Liver (tissue), 3 donors: ENCODE data around the gene MEF2B.

Source experiments
- FOXA1 ChIP-seq: IDR thresholded peaks from 2 replicates; pipeline ENCODE4 v1.6.1; 2016; ENCODE audit warnings: antibody characterized with exemption
- HNF4A ChIP-seq, 2 donors: conservative IDR thresholded peaks; 2 replicates each; pipeline ENCODE4 v1.6.1; 2016; ENCODE audit warnings: antibody characterized with exemption in 2 of 2, mild to moderate bottlenecking in 2 of 2
- RAD21 ChIP-seq, 2 donors: IDR thresholded peaks; 2 replicates each; pipeline ENCODE4 v1.6.1; 2016; ENCODE audit warnings: antibody characterized with exemption in 2 of 2, mild to moderate bottlenecking in 2 of 2
- SP1 ChIP-seq: IDR thresholded peaks from 2 replicates; pipeline ENCODE4 v1.6.1; 2018; ENCODE audit warnings: antibody characterized with exemption, mild to moderate bottlenecking
- TAF1 ChIP-seq: conservative IDR thresholded peaks from 2 replicates; pipeline ENCODE4 v1.6.1; 2016; ENCODE audit warnings: antibody characterized with exemption, mild to moderate bottlenecking
- TF ChIP-seq, protein P1 (sequence below): fragments of 150-350 bp; IDR thresholded peaks from 2 replicates; pipeline ENCODE4 v1.5.1; 2017; ENCODE audit warnings: improper control_type of control experiment, low read depth, low read length; ENCODE audit not compliant: missing input control
- TF ChIP-seq, protein P2 (sequence below): IDR thresholded peaks from 2 replicates; pipeline ENCODE4 v1.6.1; 2016; ENCODE audit warnings: antibody characterized with exemption, mild to moderate bottlenecking
- donor health status: healthy.
- donor health status: healthy.

DNA sequence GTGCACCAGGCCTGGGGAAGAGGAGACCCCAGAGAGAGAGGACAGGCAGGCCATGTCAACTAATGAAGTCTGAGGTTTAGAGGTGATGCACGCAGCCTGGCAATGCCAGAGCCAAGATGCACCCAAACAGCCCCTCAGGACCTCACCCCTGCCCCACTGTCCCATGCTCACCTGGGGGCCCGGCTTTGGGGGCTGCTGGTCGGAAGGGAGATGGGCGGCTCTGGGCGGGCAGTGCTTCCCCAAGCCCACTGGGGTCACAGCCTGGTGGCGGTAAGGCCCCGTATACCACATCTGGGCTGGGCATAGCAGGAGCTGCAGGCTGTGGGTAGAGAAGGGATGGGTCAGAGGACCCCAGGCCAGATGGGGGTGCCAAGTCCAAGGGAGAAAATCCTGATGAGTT lies 23.2 kb downstream of the MEF2B start:
- no peak for TF ChIP-seq TAF1
- TF ChIP-seq, protein P1, sequence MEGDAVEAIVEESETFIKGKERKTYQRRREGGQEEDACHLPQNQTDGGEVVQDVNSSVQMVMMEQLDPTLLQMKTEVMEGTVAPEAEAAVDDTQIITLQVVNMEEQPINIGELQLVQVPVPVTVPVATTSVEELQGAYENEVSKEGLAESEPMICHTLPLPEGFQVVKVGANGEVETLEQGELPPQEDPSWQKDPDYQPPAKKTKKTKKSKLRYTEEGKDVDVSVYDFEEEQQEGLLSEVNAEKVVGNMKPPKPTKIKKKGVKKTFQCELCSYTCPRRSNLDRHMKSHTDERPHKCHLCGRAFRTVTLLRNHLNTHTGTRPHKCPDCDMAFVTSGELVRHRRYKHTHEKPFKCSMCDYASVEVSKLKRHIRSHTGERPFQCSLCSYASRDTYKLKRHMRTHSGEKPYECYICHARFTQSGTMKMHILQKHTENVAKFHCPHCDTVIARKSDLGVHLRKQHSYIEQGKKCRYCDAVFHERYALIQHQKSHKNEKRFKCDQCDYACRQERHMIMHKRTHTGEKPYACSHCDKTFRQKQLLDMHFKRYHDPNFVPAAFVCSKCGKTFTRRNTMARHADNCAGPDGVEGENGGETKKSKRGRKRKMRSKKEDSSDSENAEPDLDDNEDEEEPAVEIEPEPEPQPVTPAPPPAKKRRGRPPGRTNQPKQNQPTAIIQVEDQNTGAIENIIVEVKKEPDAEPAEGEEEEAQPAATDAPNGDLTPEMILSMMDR, result no peak
- no peak for TF ChIP-seq RAD21 (IDR thresholded peaks at IDR 0.05)
- no peak for TF ChIP-seq FOXA1
- TF ChIP-seq, protein P2, sequence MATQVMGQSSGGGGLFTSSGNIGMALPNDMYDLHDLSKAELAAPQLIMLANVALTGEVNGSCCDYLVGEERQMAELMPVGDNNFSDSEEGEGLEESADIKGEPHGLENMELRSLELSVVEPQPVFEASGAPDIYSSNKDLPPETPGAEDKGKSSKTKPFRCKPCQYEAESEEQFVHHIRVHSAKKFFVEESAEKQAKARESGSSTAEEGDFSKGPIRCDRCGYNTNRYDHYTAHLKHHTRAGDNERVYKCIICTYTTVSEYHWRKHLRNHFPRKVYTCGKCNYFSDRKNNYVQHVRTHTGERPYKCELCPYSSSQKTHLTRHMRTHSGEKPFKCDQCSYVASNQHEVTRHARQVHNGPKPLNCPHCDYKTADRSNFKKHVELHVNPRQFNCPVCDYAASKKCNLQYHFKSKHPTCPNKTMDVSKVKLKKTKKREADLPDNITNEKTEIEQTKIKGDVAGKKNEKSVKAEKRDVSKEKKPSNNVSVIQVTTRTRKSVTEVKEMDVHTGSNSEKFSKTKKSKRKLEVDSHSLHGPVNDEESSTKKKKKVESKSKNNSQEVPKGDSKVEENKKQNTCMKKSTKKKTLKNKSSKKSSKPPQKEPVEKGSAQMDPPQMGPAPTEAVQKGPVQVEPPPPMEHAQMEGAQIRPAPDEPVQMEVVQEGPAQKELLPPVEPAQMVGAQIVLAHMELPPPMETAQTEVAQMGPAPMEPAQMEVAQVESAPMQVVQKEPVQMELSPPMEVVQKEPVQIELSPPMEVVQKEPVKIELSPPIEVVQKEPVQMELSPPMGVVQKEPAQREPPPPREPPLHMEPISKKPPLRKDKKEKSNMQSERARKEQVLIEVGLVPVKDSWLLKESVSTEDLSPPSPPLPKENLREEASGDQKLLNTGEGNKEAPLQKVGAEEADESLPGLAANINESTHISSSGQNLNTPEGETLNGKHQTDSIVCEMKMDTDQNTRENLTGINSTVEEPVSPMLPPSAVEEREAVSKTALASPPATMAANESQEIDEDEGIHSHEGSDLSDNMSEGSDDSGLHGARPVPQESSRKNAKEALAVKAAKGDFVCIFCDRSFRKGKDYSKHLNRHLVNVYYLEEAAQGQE, result no peak
- TF ChIP-seq SP1, result no peak
- no peak for TF ChIP-seq HNF4A (conservative IDR thresholded peaks at IDR 0.05)
